PC-9 (cell line): ENCODE results near the gene CDNF.

ENCODE experiments used
- CTCF ChIP-seq: fragments of 200-600 bp; sonication (generic); conservative IDR thresholded peaks from 2 replicates; pipeline ENCODE4 v1.6.1; 2017; ENCODE audit warnings: mixed run types, antibody characterized with exemption, mild to moderate bottlenecking, moderate library complexity
- EZH2 ChIP-seq: fragments of 200-600 bp; sonication (generic); IDR thresholded peaks from 2 replicates; pipeline ENCODE4 v1.8.0; 2017; ENCODE audit warnings: antibody characterized with exemption, low read depth

- TF ChIP-seq CTCF (no peak), EZH2 (no peak)
Measured at GRCh38 chr10:14840178-14840577, 2.3 kb upstream of the CDNF start.
